Prostate gland (tissue), 2 donors: ENCODE measurements around the gene FARS2. TPM values are rescaled to one million over a fixed set of nuclear protein-coding genes. Genes with fewer than 3 reads are reported as not detected.

Source experiments
- DNase-seq: peaks from one replicate; pipeline ENCODE4 v3.0.0-alpha.2; 2019; ENCODE audit warnings: low spot score
- H3K27ac ChIP-seq, 2 donors: fragments of 200-600 bp; sonication (generic); 2 replicates each; pipeline ENCODE4 v1.5.1; 2017 to 2019
- H3K27me3 ChIP-seq: fragments of 200-600 bp; sonication (generic); replicated peaks from 2 replicates; pipeline ENCODE4 v1.5.1; 2019; ENCODE audit not compliant: insufficient read depth
- H3K36me3 ChIP-seq, 2 donors: fragments of 200-600 bp; sonication (generic); 1 replicate in 1 of 2; 2 replicates in 1 of 2; pipeline versions ENCODE4 v1.5.1 to v1.8.1; 2017 to 2019
- H3K4me1 ChIP-seq: fragments of 200-600 bp; sonication (generic); replicated peaks from 2 replicates; pipeline ENCODE4 v1.5.1; 2019
- H3K4me3 ChIP-seq, 2 donors: fragments of 200-600 bp; sonication (generic); 2 replicates each; pipeline ENCODE4 v1.5.1; 2017 to 2019
- H3K9me3 ChIP-seq: fragments of 200-600 bp; sonication (generic); 2 replicates; pipeline ENCODE4 v1.5.1; 2017
- POLR2A ChIP-seq: fragments of 450-650 bp; IDR thresholded peaks from one replicate; pipeline ENCODE4 v1.6.1; 2016; ENCODE audit warnings: antibody characterized with exemption, mild to moderate bottlenecking
- POLR2AphosphoS5 ChIP-seq: sonication (generic); formaldehyde crosslinking; IDR thresholded peaks from one replicate; pipeline ENCODE4 v1.6.1; 2017; ENCODE audit warnings: antibody characterized with exemption
- WGBS: methylation state at CpG from one replicate; pipeline ENCODE4 v1.1.5; 2018; 5-methylcytosine and 5-hydroxymethylcytosine counted together
- intact Hi-C: fragments of 100-400 bp; cut with DNase I; formaldehyde crosslinking; loops from one replicate; pipeline ENCODE4 v1.14.2; 2022
- total RNA-seq, 2 donors: library from RNA; depleted of rRNA; stranded (reverse); fragments of >200 nt; gene quantifications; one replicate each; pipeline ENCODE4 v1.1.0, GENCODE V29; 2016
- TF ChIP-seq, protein P1 (sequence below), 4 experiments: fragments of 200-600 bp in 2 of 4; fragments of 450-650 bp in 2 of 4; sonication (generic) in 2 of 4; IDR thresholded peaks; 1 replicate in 3 of 4; 2 replicates in 1 of 4; pipeline ENCODE4 v1.5.1; 2016 to 2019; ENCODE audit warnings: antibody characterized with exemption in 4 of 4, mild to moderate bottlenecking in 2 of 4, moderate library complexity in 2 of 4

Gene FARS2
- total RNA-seq, 2 donors from 2014 or later = 11.6 to 19.5 TPM

DNA sequence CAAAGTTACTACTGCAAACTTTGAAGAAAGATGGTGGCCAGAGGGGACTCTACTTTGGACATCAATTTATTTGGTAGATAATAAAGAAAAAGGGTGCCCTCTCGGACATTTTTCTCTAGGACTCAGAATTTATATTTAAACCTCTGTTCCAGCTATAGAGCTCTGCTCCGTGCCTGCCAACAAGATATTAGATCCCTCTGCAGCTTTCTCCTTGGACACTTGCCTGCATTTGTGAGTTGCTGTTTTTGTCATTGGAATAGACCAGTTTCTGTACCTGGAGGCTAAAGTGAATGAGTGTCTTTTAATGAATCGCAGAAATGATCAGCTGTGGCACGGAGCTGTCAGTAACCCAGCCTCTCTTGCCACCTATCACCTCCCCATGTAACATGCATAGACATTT is 491.9 kb downstream of the FARS2 start:
- intact Hi-C loops = no loop called here
- Histone ChIP-seq H3K4me1 (no peaks in the 10 kb centered on the region), H3K27ac (no peak overlapping the region), H3K9me3 (no peaks in the 10 kb centered on the region), H3K27me3 (no peaks in the 10 kb centered on the region), H3K4me3 (no peak overlapping the region), H3K36me3 (no peaks in the 10 kb centered on the region)
- TF ChIP-seq, protein P1, sequence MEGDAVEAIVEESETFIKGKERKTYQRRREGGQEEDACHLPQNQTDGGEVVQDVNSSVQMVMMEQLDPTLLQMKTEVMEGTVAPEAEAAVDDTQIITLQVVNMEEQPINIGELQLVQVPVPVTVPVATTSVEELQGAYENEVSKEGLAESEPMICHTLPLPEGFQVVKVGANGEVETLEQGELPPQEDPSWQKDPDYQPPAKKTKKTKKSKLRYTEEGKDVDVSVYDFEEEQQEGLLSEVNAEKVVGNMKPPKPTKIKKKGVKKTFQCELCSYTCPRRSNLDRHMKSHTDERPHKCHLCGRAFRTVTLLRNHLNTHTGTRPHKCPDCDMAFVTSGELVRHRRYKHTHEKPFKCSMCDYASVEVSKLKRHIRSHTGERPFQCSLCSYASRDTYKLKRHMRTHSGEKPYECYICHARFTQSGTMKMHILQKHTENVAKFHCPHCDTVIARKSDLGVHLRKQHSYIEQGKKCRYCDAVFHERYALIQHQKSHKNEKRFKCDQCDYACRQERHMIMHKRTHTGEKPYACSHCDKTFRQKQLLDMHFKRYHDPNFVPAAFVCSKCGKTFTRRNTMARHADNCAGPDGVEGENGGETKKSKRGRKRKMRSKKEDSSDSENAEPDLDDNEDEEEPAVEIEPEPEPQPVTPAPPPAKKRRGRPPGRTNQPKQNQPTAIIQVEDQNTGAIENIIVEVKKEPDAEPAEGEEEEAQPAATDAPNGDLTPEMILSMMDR (IDR thresholded peaks at IDR 0.05) = no peak
- TF ChIP-seq POLR2A = no peak
- TF ChIP-seq POLR2AphosphoS5 = no peak
- WGBS = 86% methylated on average over 4 of the region's 4 CpGs
- no peak for DNase-seq

DNA sequence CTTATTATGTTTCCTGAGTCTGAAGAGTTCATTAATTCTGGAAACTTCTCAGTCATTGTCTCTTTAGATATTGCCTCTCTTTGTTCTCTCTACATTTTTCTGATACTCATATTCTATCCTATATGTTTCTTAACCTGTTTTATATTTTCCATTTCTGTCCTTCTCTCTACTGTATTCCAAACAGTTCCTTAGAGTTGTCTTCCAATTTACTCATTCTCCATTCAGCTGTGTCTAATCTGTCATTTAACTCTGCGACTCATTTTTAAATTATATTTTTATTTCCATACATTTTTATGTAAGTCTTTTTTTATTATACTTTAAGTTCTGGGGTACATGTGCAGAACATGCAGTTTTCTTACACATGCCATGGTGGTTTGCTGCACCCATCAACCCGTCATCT is 493.6 kb downstream of the FARS2 start:
- no peak overlapping the region for H3K27ac ChIP-seq
- WGBS = 94% methylated on average over 2 of the region's 2 CpGs
- no peaks in the 10 kb centered on the region for H3K27me3 ChIP-seq
- H3K4me3 ChIP-seq = no peak overlapping the region
- no peaks in the 10 kb centered on the region for H3K36me3 ChIP-seq
- TF ChIP-seq, protein P1 (IDR thresholded peaks at IDR 0.05) = no peak
- TF ChIP-seq POLR2A = no peak
- TF ChIP-seq POLR2AphosphoS5 = no peak
- DNase-seq = no peak
- no peaks in the 10 kb centered on the region for H3K4me1 ChIP-seq
- intact Hi-C loops = no loop called here
- H3K9me3 ChIP-seq = no peaks in the 10 kb centered on the region

DNA sequence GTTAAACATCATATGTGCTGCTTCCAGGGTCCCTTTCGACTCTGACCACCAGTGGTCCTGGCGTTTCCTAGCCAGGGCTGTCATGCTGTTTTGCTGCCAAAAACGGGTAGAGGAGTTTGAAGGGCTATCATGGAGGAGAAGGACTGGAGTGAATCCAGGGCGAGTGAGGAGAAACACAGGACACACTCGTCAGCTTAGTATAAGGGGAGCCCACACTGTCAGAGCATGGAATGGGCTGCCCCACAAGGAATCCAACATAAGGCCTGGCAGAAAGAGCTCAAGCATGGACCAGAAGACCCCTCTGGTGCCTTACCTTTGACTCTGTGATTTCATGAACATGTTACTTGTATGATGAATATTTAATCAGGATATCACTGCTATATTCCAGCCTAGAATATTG is 498.3 kb downstream of the FARS2 start:
- intact Hi-C loops = no loop called here
- no peak for DNase-seq
- no peaks in the 10 kb centered on the region for H3K36me3 ChIP-seq
- no peak overlapping the region for H3K27ac ChIP-seq
- WGBS = 94% methylated on average over 5 of the region's 5 CpGs
- H3K27me3 ChIP-seq = no peaks in the 10 kb centered on the region
- H3K4me3 ChIP-seq = no peak overlapping the region
- TF ChIP-seq POLR2AphosphoS5 = no peak
- no peak for TF ChIP-seq POLR2A
- TF ChIP-seq, protein P1 (IDR thresholded peaks at IDR 0.05) = no peak
- H3K9me3 ChIP-seq = no peaks in the 10 kb centered on the region
- H3K4me1 ChIP-seq = no peaks in the 10 kb centered on the region

DNA sequence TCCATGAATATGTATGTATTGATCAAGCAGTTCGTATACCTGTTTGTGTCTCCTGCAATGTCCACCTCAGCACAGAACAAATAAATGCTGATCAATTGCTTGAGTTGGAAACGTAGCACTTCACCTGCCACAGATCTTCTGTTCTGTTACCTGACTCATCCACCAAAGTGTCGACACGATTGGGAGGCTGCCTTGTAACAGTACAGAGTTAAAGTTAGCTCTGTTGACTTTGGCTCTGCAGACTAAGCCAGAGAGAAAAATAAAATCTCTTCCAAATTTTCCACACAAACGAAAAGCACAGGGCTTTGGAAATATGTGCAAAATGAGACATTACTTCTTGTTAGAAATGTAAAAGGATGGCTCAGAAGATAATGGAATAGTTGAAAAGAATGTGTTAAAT is 500.1 kb downstream of the FARS2 start:
- no peaks in the 10 kb centered on the region for H3K36me3 ChIP-seq
- no peaks in the 10 kb centered on the region for H3K4me1 ChIP-seq
- no peak for DNase-seq
- 35% methylated on average over 5 of the region's 5 CpGs for WGBS
- H3K9me3 ChIP-seq = no peaks in the 10 kb centered on the region
- intact Hi-C loops = no loop called here
- TF ChIP-seq POLR2A (no peak), POLR2AphosphoS5 (no peak)
- TF ChIP-seq, protein P1 (IDR thresholded peaks at IDR 0.05) = no peak
- H3K4me3 ChIP-seq = no peak overlapping the region
- H3K27me3 ChIP-seq = no peaks in the 10 kb centered on the region
- H3K27ac ChIP-seq = no peak overlapping the region

DNA sequence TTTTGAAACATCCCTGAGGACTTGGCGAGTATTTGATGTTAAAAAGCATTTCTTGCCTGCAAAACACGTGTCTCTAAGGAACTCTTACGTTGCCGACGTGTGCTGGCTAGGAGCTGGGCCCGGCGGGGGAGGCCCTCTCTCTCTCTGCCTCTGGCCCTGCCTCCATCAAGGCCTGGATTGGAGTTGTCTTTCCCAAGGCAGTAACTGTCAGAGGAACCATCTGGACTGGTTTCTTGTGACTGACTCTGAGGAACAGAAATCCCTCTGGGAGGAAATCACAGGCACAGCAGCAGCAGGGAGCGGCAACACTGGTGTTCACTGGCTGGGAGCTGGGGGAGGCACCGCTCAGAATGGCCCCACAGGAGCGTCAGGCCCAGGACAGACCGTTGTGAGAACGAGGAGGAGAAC is 501.3 kb downstream of the FARS2 start:
- TF ChIP-seq, protein P1 (IDR thresholded peaks at IDR 0.05) = no peak
- no peak for TF ChIP-seq POLR2AphosphoS5
- no peak for TF ChIP-seq POLR2A
- no peak overlapping the region for H3K27ac ChIP-seq

More for the DNA sequence above, 501.3 kb downstream of the FARS2 start:
- Histone ChIP-seq H3K4me1 (no peaks in the 10 kb centered on the region), H3K4me3 (no peak overlapping the region), H3K27me3 (no peaks in the 10 kb centered on the region), H3K9me3 (no peaks in the 10 kb centered on the region), H3K36me3 (no peaks in the 10 kb centered on the region)
- 69% methylated on average over 12 of the region's 12 CpGs for WGBS
- DNase-seq = no peak
- intact Hi-C loops = no loop called here
